ENCODE results near the gene ZNF513.
"Not testable (repeated sequence)": the region's sequence is repeated elsewhere in the genome, so short reads cannot be mapped to it uniquely, and the experiment has no call there.

ZNF513 gene

DNA sequence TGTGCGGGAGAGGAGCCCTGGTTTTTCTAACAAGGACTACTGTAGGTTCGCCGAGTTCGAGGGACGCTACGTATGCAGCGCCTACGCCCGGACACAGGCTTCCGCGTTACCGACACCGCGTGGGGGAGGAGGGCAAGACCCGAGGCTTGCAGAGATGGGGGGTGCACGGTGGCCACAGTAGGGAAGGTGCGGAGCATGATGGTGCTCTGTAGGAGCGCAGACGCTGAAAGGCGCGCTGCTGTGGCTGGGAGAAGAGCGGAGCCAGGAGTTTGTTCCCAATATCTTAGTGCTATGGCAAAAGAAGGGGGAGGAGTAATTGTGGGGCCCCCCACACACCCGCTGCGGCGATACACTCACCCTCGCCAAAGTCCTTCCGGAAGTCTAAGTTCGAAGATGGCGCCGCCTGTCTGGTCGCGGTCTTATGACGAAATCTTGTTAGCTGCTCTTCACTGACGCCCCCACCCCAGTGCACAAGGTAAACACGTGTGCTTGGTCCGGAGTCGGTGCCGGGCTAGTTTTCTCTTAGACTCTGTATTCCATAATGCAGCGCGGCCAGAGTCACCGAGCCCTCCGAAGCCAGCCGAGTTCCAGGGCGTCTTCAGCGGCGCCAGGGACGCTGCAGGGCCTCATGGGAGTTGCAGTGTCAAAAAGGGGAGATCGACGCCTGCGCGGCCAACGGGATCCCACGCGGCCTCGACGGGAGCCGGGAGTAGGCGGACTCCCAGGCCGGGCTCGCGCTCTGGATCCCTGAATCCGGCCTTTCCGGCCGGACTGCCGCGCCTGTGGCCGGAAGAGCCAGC, 24.0 kb downstream of the ZNF513 start, which contains the start of gene GTF3C2:
Gene GTF3C2 (minus strand): TSS at position 383 of the 800 bp plus-strand sequence. CDS start 13,210 bp downstream, outside the sequence.
- peak; percentile 80 to 86 (median 86) for DNase-seq (ENCODE audit: low read depth in 4 of 4, low spot score in 1 of 4)

DNA sequence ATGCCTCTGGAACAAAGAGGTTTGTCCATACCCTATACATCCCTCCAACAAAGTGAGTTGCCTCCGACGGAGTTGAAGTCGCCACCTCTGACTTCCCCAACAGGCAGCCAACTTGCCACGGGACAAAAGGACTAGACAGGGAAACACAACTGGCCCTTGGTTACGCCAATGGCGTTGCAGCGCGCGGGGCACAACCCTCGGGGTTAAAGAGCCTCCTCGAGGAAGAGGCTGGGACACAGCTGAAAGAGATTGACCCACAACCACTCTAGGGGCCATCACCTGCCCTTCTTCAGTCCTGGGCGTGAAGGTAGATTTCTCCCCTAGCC, 24.5 kb downstream of the ZNF513 start:
- DNase-seq (ENCODE audit: low read depth in 4 of 4, low spot score in 1 of 4) = no peak

DNA sequence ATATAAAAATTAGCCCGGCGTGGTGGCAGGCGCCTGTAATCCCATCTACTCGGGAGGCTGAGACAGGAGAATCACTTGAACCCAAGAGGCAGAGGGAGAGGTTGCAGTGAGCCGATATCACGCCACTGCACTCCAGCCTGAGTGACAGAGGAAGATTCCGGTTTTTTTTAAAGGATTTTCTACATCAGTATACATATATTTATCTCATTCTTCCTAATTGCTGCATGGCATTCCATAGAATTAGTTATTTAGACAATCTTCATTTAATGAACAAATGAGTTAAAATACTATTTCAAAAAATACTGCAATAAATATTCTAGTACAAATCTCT, 26.0 kb downstream of the ZNF513 start:
- DNase-seq (ENCODE audit: low read depth in 4 of 4, low spot score in 1 of 4) = no peak

DNA sequence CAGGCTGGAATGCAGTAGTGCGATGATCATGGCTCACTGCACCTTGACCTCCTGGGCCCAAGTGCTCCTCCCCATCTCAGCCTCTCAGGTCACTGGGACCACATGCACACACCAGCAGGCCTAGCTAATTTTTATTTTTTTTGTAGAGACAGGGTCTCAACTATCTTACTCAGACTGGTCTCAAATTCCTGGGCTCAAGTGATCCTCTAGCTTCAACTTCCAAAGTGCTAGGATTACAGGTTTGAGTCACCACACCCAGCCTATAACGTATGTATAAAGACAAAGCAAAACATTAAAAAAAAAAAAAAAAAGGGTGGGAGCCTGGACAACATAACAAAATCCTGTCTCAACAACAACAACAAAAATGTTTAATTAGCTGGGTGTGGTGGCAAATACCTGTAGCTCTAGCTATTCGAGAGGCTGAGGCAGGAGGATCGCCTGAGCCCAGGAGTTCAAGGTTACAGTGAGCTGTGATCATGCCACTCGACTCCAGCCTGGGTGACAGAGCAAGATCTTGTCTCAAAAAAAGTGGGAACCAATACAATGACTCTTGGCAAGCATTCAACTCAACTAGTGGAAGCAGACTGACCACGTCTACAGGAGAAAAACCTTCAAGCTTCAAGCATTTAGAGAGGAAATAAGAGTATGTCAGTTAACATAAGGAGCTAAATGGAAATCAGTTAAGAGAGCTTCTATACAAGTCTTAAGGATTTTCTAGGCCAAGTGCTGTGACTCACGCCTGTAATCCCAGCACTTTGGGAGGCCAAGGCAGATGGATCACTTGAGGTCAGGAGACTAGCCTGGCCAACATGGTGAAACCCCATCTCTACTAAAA, 26.6 kb downstream of the ZNF513 start:
- no peak for DNase-seq (ENCODE audit: low read depth in 4 of 4, low spot score in 1 of 4)

DNA sequence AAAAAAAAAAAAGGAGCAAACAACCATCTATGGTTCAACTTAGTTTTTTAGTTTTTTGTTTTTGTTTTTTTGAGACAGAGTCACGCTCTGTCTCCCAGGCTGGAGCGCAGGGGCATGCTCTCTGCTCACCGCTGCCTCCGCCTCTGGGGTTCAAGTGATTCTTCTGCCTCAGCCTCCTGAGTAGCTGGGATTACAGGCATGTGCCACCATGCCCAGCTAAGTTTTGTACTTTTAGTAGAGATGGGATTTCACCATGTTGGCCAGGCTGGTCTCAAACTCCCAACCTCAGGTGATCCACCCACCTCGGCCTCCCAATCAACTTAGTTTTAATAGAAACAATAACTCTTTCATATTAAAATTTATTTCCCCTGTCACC, 27.2 kb downstream of the ZNF513 start:
- DNase-seq (ENCODE audit: low read depth in 4 of 4, low spot score in 1 of 4) = not testable (repeated sequence)

DNA sequence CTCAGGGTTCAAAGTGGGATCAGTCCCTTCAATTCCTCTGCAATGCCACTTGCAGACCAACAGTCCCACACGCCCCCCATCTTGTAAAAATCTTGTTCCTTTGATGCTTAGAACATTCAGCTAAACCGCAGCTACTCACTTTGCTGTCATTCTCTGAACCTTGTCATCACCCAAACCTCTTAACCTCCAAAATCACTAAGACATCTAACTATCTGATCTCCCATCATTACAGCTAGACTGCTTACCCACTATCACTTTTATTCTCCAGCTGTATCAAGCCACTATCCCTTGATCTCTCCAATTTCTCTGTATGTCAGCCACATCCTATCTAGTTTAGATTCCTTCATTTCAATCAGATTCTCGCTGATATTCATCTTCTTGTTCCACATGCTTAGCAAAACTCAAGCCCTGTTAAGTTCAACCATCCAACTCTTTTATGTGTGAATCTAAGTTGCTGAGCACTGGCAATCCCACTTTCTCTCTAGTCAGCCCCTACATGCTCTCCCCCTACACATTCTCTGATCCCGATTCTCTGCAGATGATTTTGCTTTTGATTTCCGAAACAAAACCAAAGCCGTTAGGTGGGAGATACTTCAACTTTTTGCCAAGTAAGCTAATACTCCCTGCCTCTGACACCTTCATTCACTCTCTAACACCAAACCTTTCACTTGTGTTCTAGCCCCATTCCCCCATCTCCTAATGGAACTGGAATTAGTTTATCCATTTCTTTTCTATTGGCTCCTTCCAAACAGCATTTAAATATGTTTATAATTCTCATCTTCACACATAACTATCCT, 28.5 kb downstream of the ZNF513 start:
- no peak for DNase-seq (ENCODE audit: low read depth in 4 of 4, low spot score in 1 of 4)

DNA sequence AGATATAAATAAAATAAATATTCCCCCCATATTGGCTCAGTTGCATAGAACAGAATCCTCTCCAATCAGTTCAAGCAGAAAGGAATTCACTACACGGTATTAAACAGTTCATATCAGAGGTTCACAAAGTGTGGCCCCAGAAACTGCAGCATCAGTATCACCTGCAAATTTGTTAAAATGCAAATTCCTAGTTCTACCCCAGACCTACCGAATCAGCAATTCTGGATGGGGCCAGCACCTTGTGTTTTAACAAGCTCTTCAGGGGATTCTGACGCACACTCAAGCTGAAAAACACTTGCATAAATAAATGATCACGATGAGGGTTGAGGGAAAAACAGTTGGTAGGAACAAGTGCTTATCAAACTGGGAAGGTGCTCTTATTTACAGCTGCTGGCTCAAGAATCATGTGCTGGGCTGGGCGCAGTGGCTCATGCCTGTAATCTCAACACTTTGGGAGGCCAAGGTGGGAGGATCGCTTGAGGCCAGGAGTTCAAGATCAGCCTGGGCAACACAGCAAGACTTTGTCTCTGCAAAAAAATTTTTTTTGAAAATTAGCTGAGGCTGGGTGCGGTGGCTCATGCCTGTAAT, 30.3 kb downstream of the ZNF513 start:
- no peak for DNase-seq (ENCODE audit: low read depth in 4 of 4, low spot score in 1 of 4)

DNA sequence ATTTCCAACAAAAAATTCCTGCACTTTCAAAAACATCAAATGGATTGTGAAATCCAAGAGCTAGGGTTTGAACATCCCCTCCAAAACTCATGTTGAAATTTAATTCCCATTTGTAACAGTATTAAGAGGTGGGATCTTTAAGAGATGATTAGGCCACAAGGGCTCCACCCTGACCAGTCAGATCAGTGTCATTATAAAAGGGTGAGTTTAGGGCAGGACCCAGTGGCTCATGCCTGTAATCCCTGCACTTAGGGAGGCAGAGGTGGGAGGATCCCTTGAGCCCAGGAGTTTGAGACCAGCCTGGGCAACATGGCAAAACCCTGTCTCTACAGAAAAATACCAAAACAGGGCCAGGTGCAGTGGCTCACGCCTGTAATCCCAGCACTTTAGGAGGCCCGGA, 32.9 kb downstream of the ZNF513 start:
- no peak for DNase-seq (ENCODE audit: low read depth in 4 of 4, low spot score in 1 of 4)

DNA sequence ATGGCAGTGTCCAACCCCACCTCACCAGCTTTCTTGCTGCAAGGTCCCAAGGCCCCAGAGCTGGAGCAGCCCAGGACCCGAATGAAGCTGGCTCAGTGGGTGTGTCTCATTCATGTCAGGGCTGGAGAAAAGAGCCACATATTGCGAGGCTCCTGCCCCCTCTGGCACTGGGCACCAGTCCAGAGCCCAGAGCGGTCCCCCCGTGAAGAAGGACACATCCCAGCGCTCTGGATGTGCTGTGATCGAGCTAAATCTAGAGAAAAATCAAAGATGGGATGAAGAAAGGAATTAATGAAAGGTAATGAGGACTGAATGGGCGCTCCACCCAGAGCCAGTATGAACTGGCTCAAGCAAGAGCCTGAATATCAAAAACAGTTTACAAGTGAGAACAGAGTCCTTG, 44.4 kb downstream of the ZNF513 start:
- DNase-seq (ENCODE audit: low read depth in 4 of 4, low spot score in 1 of 4) = no peak

DNA sequence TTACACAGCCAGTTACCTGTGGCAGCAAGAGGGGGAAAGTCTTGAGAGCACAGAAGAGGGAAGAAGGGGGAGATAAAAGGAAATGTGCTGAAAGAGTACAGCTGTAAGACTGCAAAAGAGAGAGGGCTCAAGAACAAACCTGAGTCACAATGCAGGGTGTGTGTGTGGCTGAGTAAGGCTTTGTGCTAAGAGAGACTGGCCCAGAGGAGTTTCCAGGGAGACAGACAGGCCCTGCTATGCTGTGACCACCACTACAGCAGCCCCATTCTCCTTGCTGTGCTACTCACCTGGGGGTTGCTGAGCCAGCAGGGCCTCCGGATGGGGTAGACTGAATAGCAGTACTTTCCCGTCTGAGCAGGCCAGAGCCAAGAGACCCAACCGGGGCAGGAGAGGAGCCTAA, 45.2 kb downstream of the ZNF513 start:
- no peak for DNase-seq (ENCODE audit: low read depth in 4 of 4, low spot score in 1 of 4)
